Measurements from ENCODE around the gene WSB2. TPM values are rescaled to one million over a fixed set of nuclear protein-coding genes. Genes with fewer than 3 reads are reported as not detected.
A peak's percentile ranks its signal among the peaks of the same experiment; 100 is the strongest.

Gene WSB2
- total RNA-seq, 1 donor from 2014 or later = 68.6 TPM

DNA sequence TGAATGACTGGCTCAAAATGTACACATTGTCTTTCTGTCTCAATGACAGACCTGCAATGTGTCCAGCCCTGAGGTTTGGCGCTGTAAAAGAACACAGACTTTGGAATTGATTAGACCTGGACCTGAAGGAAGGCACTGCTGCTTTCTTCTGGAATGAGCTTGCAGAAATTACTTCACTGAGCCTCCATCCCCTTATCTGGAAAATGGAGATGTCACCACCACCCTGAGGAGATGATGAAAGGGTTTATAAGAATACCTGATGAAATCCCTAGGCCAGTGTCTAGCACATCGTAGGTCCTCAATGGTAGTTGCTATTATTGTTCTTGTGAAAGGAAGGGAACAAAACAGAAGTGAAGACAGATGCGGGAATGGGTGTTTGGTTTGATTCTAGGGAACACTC is 9.7 kb upstream of the WSB2 start:
- no peaks in the 10 kb centered on the region for H3K9me3 ChIP-seq
- TF ChIP-seq, protein P1, sequence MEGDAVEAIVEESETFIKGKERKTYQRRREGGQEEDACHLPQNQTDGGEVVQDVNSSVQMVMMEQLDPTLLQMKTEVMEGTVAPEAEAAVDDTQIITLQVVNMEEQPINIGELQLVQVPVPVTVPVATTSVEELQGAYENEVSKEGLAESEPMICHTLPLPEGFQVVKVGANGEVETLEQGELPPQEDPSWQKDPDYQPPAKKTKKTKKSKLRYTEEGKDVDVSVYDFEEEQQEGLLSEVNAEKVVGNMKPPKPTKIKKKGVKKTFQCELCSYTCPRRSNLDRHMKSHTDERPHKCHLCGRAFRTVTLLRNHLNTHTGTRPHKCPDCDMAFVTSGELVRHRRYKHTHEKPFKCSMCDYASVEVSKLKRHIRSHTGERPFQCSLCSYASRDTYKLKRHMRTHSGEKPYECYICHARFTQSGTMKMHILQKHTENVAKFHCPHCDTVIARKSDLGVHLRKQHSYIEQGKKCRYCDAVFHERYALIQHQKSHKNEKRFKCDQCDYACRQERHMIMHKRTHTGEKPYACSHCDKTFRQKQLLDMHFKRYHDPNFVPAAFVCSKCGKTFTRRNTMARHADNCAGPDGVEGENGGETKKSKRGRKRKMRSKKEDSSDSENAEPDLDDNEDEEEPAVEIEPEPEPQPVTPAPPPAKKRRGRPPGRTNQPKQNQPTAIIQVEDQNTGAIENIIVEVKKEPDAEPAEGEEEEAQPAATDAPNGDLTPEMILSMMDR (IDR thresholded peaks at IDR 0.05) = no peak
- H3K36me3 ChIP-seq = no peaks in the 10 kb centered on the region
- H3K4me3 ChIP-seq = no peak overlapping the region
- no peaks in the 10 kb centered on the region for H3K4me1 ChIP-seq
- H3K27me3 ChIP-seq = no peaks in the 10 kb centered on the region
- intact Hi-C loops (cut with DNase I) = no loop called here
- no peak for DNase-seq (ENCODE audit: low spot score in 2 of 2)
- H3K27ac ChIP-seq = no peak overlapping the region

DNA sequence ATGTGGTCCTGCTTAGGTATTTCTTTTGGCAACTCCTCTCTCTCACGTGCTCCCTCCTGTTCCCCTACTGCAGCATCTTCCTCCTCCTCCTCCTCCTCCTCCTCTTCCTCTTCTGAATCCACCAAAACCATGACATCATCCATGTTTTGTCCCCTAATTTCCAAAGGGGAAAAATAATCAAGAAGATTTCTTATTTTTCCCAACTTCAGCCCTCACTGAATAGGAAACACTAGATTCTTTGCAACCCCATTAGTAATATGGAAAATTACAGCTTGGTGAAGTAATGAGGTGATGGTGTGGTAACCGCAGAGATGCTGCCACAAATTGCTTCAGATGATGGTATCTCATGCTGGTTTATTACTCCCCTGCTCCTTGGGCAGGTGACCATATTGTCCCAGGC is 7.5 kb upstream of the WSB2 start:
- Histone ChIP-seq H3K27ac (no peak overlapping the region), H3K27me3 (no peaks in the 10 kb centered on the region), H3K4me1 (peaks cover 0 to under 1% of the 10 kb centered on the region in 2 donors), H3K9me3 (no peaks in the 10 kb centered on the region), H3K4me3 (no peak overlapping the region), H3K36me3 (no peaks in the 10 kb centered on the region)
- TF ChIP-seq, protein P1 (IDR thresholded peaks at IDR 0.05) = no peak
- intact Hi-C loops (cut with DNase I) = no loop called here
- DNase-seq (ENCODE audit: low spot score in 2 of 2) = no peak

DNA sequence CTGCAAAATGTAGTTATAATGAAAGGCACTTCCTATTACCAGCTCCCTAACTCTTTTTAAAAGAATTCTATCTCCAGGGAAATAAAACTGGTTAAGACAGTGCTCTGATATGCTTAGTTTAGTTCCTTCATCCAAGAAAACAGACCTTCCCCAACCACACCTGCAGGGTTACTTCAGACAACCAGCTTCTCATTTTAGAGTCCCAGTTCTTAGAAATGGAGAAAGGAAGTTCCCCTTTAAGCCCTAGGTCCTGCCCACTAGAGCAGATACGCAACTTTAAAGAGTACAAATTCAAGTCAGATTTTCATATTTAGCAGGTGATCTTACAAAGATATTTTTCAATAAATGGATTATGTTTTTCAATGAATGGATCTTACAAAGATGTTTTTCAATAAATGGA is 4.4 kb upstream of the WSB2 start:
- H3K36me3 ChIP-seq = no peaks in the 10 kb centered on the region
- H3K4me3 ChIP-seq = no peak overlapping the region
- intact Hi-C loops (cut with DNase I) = no loop called here
- H3K27ac ChIP-seq = no peak overlapping the region
- no peak for DNase-seq (ENCODE audit: low spot score in 2 of 2)
- H3K9me3 ChIP-seq = no peaks in the 10 kb centered on the region
- TF ChIP-seq, protein P1 (IDR thresholded peaks at IDR 0.05) = no peak
- no peaks in the 10 kb centered on the region for H3K27me3 ChIP-seq
- H3K4me1 ChIP-seq = peaks cover 0 to 5% of the 10 kb centered on the region in 2 donors

DNA sequence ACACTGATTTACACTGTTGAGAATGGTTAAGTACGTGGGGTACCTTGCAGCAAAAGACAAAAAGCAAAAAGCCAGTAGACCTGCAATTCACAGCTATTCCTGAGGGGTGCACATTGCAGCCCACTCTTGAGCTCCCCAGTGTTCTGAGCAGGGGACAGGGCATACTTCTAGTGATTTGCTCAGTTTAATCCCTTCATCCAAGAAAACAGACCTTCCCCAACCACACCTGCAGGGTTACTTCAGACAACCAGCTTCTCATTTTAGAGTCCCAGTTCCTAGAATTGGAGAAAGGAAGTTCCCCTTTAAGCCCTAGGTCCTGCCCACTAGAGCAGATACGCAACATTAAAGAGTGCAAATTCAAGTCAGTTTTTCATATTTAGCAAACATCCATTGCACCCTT is 3.6 kb upstream of the WSB2 start:
- no peak overlapping the region for H3K4me3 ChIP-seq
- intact Hi-C loops (cut with DNase I) = loop anchor here (5.0 kb wide), 2 partner anchors 123 to 1113 kb away; partner anchors contain the start of gene HSPB8
- no peak overlapping the region for H3K27ac ChIP-seq

DNA sequence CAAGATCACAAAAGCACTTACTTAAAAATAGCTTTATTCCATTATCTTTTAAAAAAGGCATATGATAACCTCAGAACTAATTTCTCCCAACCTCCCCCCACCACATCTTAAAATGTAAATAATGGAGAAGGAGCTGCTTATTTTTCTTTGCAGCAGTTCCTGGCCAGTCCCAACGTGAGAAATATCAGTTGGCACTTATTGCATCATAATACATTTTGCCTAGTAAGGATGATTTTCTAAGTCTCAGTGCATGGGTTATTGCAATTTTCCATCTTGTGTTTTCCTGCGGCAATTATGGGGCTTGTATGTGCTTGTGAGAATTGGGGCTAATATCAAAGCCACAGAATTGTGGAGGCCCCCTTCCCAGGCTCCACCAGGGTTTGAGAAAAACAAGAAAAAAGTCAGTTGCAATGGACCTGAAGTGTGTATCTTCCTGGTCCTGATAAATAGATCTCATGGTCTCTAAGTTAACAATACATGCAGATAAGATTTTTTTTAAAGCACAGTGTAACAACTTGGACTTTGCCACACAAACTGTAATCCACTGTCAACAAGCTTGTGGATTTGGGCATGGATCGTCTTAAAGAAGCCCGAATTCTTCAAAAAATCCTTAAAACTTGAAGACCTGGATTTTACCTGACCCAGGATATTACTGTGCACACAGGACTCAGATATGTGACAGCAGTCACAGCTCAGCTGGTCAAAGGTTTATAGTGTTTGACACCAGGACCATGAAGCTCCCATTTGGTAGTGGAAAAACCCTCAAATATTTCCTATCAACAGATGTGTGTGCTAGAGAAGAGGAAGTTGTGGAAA is 2.8 kb upstream of the WSB2 start:
- Histone ChIP-seq H3K4me3 (no peak overlapping the region), H3K9me3 (no peaks in the 10 kb centered on the region), H3K27me3 (no peaks in the 10 kb centered on the region), H3K27ac (peak overlapping the region in 1 of 2 donors; percentile 95), H3K36me3 (no peaks in the 10 kb centered on the region), H3K4me1 (peaks cover 0 to 8% of the 10 kb centered on the region in 2 donors)
- TF ChIP-seq, protein P1 (IDR thresholded peaks at IDR 0.05) = no peak
- no peak for DNase-seq (ENCODE audit: low spot score in 2 of 2)
- intact Hi-C loops (cut with DNase I) = loop anchor here (2.0 to 5.0 kb wide), 4 partner anchors 39 to 1114 kb away; partner anchors contain the start of genes HSPB8 and TAOK3

More for the DNA sequence above, 3.6 kb upstream of the WSB2 start:
- Histone ChIP-seq H3K36me3 (no peaks in the 10 kb centered on the region), H3K9me3 (no peaks in the 10 kb centered on the region), H3K27me3 (no peaks in the 10 kb centered on the region), H3K4me1 (peaks cover 0 to 5% of the 10 kb centered on the region in 2 donors)
- DNase-seq (ENCODE audit: low spot score in 2 of 2) = no peak
- TF ChIP-seq, protein P1 (IDR thresholded peaks at IDR 0.05) = peak in 1 of 3 experiments; percentile 10
